Measurements from ENCODE around the gene PIGC.

DNA sequence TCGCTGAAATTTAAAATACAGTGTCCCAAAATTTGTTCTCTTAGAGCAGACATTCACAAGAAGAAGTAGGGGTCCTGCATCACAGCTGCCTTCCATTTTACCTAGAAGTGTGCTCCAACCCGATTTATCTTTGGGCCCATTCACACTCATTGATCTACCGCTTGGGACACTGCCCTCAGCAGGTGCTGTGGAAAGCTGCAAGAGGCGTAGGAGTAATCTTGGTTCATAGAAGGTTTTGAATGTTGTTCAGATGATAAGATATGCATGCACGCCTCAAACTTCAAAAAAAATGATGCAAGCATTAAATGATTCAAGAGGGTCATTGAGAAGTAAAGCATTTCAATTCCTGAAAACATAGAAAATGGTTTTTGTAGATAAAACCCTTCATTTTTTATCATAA is 42.0 kb downstream of the PIGC start:
- TF ChIP-seq, protein P1, sequence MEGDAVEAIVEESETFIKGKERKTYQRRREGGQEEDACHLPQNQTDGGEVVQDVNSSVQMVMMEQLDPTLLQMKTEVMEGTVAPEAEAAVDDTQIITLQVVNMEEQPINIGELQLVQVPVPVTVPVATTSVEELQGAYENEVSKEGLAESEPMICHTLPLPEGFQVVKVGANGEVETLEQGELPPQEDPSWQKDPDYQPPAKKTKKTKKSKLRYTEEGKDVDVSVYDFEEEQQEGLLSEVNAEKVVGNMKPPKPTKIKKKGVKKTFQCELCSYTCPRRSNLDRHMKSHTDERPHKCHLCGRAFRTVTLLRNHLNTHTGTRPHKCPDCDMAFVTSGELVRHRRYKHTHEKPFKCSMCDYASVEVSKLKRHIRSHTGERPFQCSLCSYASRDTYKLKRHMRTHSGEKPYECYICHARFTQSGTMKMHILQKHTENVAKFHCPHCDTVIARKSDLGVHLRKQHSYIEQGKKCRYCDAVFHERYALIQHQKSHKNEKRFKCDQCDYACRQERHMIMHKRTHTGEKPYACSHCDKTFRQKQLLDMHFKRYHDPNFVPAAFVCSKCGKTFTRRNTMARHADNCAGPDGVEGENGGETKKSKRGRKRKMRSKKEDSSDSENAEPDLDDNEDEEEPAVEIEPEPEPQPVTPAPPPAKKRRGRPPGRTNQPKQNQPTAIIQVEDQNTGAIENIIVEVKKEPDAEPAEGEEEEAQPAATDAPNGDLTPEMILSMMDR (IDR thresholded peaks at IDR 0.05), result no peak
- no peak for TF ChIP-seq EP300 (IDR thresholded peaks at IDR 0.05)
